Measurements from ENCODE around the gene SEC14L1. TPM values are rescaled to one million over a fixed set of nuclear protein-coding genes. Genes with fewer than 3 reads are reported as not detected.

Gene SEC14L1
- total RNA-seq, 1 donor from 2014 or later: 79.6 TPM

- TF ChIP-seq CTCF (IDR thresholded peaks at IDR 0.05): no peak
- Mint-ChIP-seq H3K4me3 (no peak overlapping the region), H3K27ac (no peak overlapping the region), H3K36me3 (ENCODE audit: low read depth) (peaks cover 96% of the 10 kb centered on the region), H3K4me1 (peaks cover 50% of the 10 kb centered on the region), H3K9me3 (no peaks in the 10 kb centered on the region), H3K27me3 (no peaks in the 10 kb centered on the region)
- ChIA-PET POLR2A (interaction anchor here (0.6 kb wide), 1 partner anchor 208 kb away, joined by 8 read pairs; no protein-coding TSS in a partner anchor), CTCF (no interaction called here)
- DNase-seq: no peak
- intact Hi-C loops (cut with micrococcal nuclease): no loop called here
- ATAC-seq (ENCODE audit: low read depth): no peak
These were observed 67.5 kb downstream of the SEC14L1 start for GRCh38 chr17:77208217-77208808.

GRCh38 chr17:77208856-77209255, 68.1 kb downstream of the SEC14L1 start:
- Mint-ChIP-seq H3K4me3 (no peak overlapping the region), H3K9me3 (no peaks in the 10 kb centered on the region), H3K27me3 (no peaks in the 10 kb centered on the region), H3K36me3 (ENCODE audit: low read depth) (peaks cover 95% of the 10 kb centered on the region), H3K27ac (no peak overlapping the region), H3K4me1 (peaks cover 52% of the 10 kb centered on the region)
- no peak for TF ChIP-seq CTCF (IDR thresholded peaks at IDR 0.05)
- no peak for DNase-seq
- intact Hi-C loops (cut with micrococcal nuclease): no loop called here
- ChIA-PET POLR2A (interaction anchor here (0.6 kb wide), 1 partner anchor 209 kb away, joined by 8 read pairs; no protein-coding TSS in a partner anchor), CTCF (no interaction called here)
- no peak for ATAC-seq (ENCODE audit: low read depth)

GRCh38 chr17:77209330-77209748, 68.6 kb downstream of the SEC14L1 start:
- Mint-ChIP-seq H3K4me3 (no peak overlapping the region), H3K4me1 (peaks cover 54% of the 10 kb centered on the region), H3K27me3 (no peaks in the 10 kb centered on the region), H3K27ac (no peak overlapping the region), H3K36me3 (ENCODE audit: low read depth) (peaks cover 97% of the 10 kb centered on the region), H3K9me3 (no peaks in the 10 kb centered on the region)
- ATAC-seq (ENCODE audit: low read depth) (no peak), DNase-seq (no peak)
- intact Hi-C loops (cut with micrococcal nuclease): no loop called here
- TF ChIP-seq CTCF (IDR thresholded peaks at IDR 0.05): no peak
- ChIA-PET POLR2A (no interaction called here), CTCF (no interaction called here)

GRCh38 chr17:77210331-77210730, 69.6 kb downstream of the SEC14L1 start:
- POLR2A ChIA-PET: interaction anchor here (3.3 kb wide), 1 partner anchor 69 kb away, joined by 35 read pairs; the partner anchor contains the start of gene SEC14L1
- H3K9me3 Mint-ChIP-seq: no peaks in the 10 kb centered on the region
- no peak for DNase-seq
- intact Hi-C loops (cut with micrococcal nuclease): no loop called here
- H3K27ac Mint-ChIP-seq: no peak overlapping the region
- TF ChIP-seq CTCF (IDR thresholded peaks at IDR 0.05): no peak
- H3K36me3 Mint-ChIP-seq (ENCODE audit: low read depth): peaks cover 97% of the 10 kb centered on the region
- ATAC-seq (ENCODE audit: low read depth): no peak
- H3K27me3 Mint-ChIP-seq: no peaks in the 10 kb centered on the region
- peaks cover 57% of the 10 kb centered on the region for H3K4me1 Mint-ChIP-seq
- CTCF ChIA-PET: interaction anchor here (0.6 kb wide), 1 partner anchor 40 kb away, joined by 3 read pairs; no protein-coding TSS in a partner anchor
- H3K4me3 Mint-ChIP-seq: no peak overlapping the region

- intact Hi-C loops (cut with micrococcal nuclease): no loop called here
- CTCF ChIA-PET: interaction anchor here (0.6 to 1.8 kb wide), 2 partner anchors 39 to 122 kb away, joined by 3 to 6 read pairs; no protein-coding TSS in a partner anchor
- Mint-ChIP-seq H3K4me3 (peak overlapping the region; percentile 13), H3K27me3 (no peaks in the 10 kb centered on the region), H3K4me1 (peaks cover 50% of the 10 kb centered on the region), H3K36me3 (ENCODE audit: low read depth) (peaks cover 92% of the 10 kb centered on the region), H3K27ac (no peak overlapping the region), H3K9me3 (no peaks in the 10 kb centered on the region)
- POLR2A ChIA-PET: interaction anchor here (0.8 to 3.3 kb wide), 2 partner anchors 70 to 71 kb away, joined by 3 to 35 read pairs; partner anchors contain the start of gene SEC14L1
- no peak for TF ChIP-seq CTCF (IDR thresholded peaks at IDR 0.05)
- no peak for DNase-seq
- no peak for ATAC-seq (ENCODE audit: low read depth)
These were observed 70.3 kb downstream of the SEC14L1 start for GRCh38 chr17:77210946-77211541.
